ENCODE measurements around the gene ERI2.

Gene ERI2

GRCh38 chr16:20851601-20852000 is 45.3 kb upstream of the ERI2 start:
- Histone ChIP-seq H3K79me2 (ENCODE audit: low read length) (no peaks in the 10 kb centered on the region), H3K9me3 (ENCODE audit: insufficient read depth, low read length) (no peaks in the 10 kb centered on the region), H3K36me3 (replicated peaks; ENCODE audit: low read depth, low read length) (no peaks in the 10 kb centered on the region), H4K20me1 (ENCODE audit: insufficient read depth, low read length) (peaks cover 8% of the 10 kb centered on the region; the same call in 1 of the 2 replicates), H3K27me3 (ENCODE audit: low read depth, low read length) (no peaks in the 10 kb centered on the region), H3K4me2 (ENCODE audit: low read length) (no peak overlapping the region), H3K27ac (ENCODE audit: low read length) (no peak overlapping the region), H2AFZ (ENCODE audit: low read depth, low read length) (no peak overlapping the region), H3K4me3 (ENCODE audit: low read length) (no peak overlapping the region), H3K9ac (ENCODE audit: low read length) (no peak overlapping the region), H3K4me1 (ENCODE audit: low read length) (peaks cover 17% of the 10 kb centered on the region)
- TF ChIP-seq EZH2phosphoT487 (IDR thresholded peaks at IDR 0.05; ENCODE audit: low read depth) (no peak), CTCF (IDR thresholded peaks at IDR 0.05; ENCODE audit: low read depth, low read length) (no peak)

- Histone ChIP-seq H2AFZ (ENCODE audit: low read depth, low read length) (no peak overlapping the region), H3K9me3 (ENCODE audit: insufficient read depth, low read length) (no peaks in the 10 kb centered on the region), H3K27me3 (ENCODE audit: low read depth, low read length) (no peaks in the 10 kb centered on the region), H3K4me2 (ENCODE audit: low read length) (no peak overlapping the region), H4K20me1 (ENCODE audit: insufficient read depth, low read length) (peaks cover 8% of the 10 kb centered on the region; the same call in 1 of the 2 replicates), H3K4me1 (ENCODE audit: low read length) (peaks cover 16% of the 10 kb centered on the region), H3K9ac (ENCODE audit: low read length) (no peak overlapping the region), H3K79me2 (ENCODE audit: low read length) (no peaks in the 10 kb centered on the region), H3K4me3 (ENCODE audit: low read length) (no peak overlapping the region), H3K36me3 (replicated peaks; ENCODE audit: low read depth, low read length) (peaks cover 2% of the 10 kb centered on the region), H3K27ac (ENCODE audit: low read length) (no peak overlapping the region)
- no peak for TF ChIP-seq CTCF (IDR thresholded peaks at IDR 0.05; ENCODE audit: low read depth, low read length)
- TF ChIP-seq EZH2phosphoT487 (IDR thresholded peaks at IDR 0.05; ENCODE audit: low read depth) = no peak
These were observed 44.7 kb upstream of the ERI2 start for GRCh38 chr16:20850981-20851380.

DNA sequence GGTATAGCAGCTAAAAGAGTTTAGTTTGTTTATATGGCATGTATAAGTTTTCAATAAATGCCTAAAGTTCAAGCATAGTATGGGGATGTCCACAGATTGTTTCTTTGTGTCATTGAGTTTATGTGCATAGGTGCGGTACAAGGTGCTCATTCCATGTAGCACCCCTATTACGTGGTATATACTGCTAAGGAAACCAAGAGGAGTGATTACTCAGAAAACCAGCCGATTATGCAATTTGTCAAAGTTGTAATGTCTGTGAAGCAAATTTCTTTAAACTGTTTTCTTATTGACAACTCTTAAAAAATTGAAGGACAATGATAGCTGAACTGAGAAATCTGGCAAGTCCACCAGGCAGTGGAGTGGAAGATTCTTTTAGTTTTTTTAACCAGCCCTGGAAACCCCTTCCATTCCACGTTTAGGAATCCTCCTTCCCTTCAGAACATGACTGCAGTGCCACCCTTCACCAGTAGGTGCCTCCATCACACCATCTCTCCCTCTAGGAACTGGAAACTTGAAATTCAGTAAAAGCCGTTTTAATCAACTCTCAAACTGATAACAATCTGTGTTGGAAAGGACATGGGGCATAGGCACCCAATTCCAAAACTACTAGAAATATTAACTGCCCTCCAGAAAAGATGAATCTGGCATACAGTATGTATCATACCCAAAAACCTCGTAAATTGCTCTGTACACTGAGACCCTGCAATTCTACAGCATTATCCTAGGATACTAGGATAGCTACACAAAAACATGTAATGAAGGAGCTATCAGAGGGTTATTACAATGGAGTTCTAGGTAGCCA is 43.5 kb upstream of the ERI2 start:
- peak; percentile 98 for TF ChIP-seq CTCF (IDR thresholded peaks at IDR 0.05; ENCODE audit: low read depth, low read length)
- no peak for TF ChIP-seq EZH2phosphoT487 (IDR thresholded peaks at IDR 0.05; ENCODE audit: low read depth)
- no peaks in the 10 kb centered on the region for H4K20me1 ChIP-seq (ENCODE audit: insufficient read depth, low read length)

GRCh38 chr16:20847550-20847949 is 41.3 kb upstream of the ERI2 start:
- H3K27ac ChIP-seq (ENCODE audit: low read length) = no peak overlapping the region
- H2AFZ ChIP-seq (ENCODE audit: low read depth, low read length) = no peak overlapping the region
- no peaks in the 10 kb centered on the region for H3K4me1 ChIP-seq (ENCODE audit: low read length)
- H3K4me2 ChIP-seq (ENCODE audit: low read length) = no peak overlapping the region
- H3K36me3 ChIP-seq (replicated peaks; ENCODE audit: low read depth, low read length) = peaks cover 16% of the 10 kb centered on the region
- H3K9ac ChIP-seq (ENCODE audit: low read length) = no peak overlapping the region
- TF ChIP-seq EZH2phosphoT487 (IDR thresholded peaks at IDR 0.05; ENCODE audit: low read depth) = no peak
- TF ChIP-seq CTCF (IDR thresholded peaks at IDR 0.05; ENCODE audit: low read depth, low read length) = no peak
- no peaks in the 10 kb centered on the region for H3K79me2 ChIP-seq (ENCODE audit: low read length)
- no peaks in the 10 kb centered on the region for H4K20me1 ChIP-seq (ENCODE audit: insufficient read depth, low read length)
- no peak overlapping the region for H3K4me3 ChIP-seq (ENCODE audit: low read length)
- H3K27me3 ChIP-seq (ENCODE audit: low read depth, low read length) = no peaks in the 10 kb centered on the region
- H3K9me3 ChIP-seq (ENCODE audit: insufficient read depth, low read length) = no peaks in the 10 kb centered on the region

More for the DNA sequence above, 43.5 kb upstream of the ERI2 start:
- Histone ChIP-seq H3K36me3 (replicated peaks; ENCODE audit: low read depth, low read length) (peaks cover 9% of the 10 kb centered on the region), H3K9ac (ENCODE audit: low read length) (no peak overlapping the region), H3K9me3 (ENCODE audit: insufficient read depth, low read length) (no peaks in the 10 kb centered on the region), H3K27me3 (ENCODE audit: low read depth, low read length) (no peaks in the 10 kb centered on the region), H2AFZ (ENCODE audit: low read depth, low read length) (no peak overlapping the region), H3K4me1 (ENCODE audit: low read length) (peaks cover 4% of the 10 kb centered on the region), H3K79me2 (ENCODE audit: low read length) (no peaks in the 10 kb centered on the region), H3K4me2 (ENCODE audit: low read length) (no peak overlapping the region), H3K4me3 (ENCODE audit: low read length) (no peak overlapping the region), H3K27ac (ENCODE audit: low read length) (no peak overlapping the region)

Measured in OCI-LY3 (cell line).